Activated CD4-positive, alpha-beta T cell treated with anti-CD3 and anti-CD28 coated beads for 4 hours (primary cell): ENCODE results near the gene ZNF135.

ENCODE experiments used
- DNase-seq, 2 donors: peaks; one replicate each; pipeline ENCODE4 v3.0.0-alpha.2; 2020

Gene ZNF135

GRCh38 chr19:58047672-58048071, 11.4 kb upstream of the ZNF135 start:
- no peak for DNase-seq

GRCh38 chr19:58052256-58052655, 6.8 kb upstream of the ZNF135 start:
- no peak for DNase-seq

- no peak for DNase-seq
Observed at GRCh38 chr19:58053480-58054156, 5.5 kb upstream of the ZNF135 start.

- DNase-seq, result no peak
Observed at GRCh38 chr19:58054901-58055874, 3.9 kb upstream of the ZNF135 start.

GRCh38 chr19:58056261-58056660, 2.8 kb upstream of the ZNF135 start:
- no peak for DNase-seq

- no peak for DNase-seq
Observed at GRCh38 chr19:58056861-58057260, 2.2 kb upstream of the ZNF135 start.

GRCh38 chr19:58058467-58058866, 615 bp upstream of the ZNF135 start:
- DNase-seq, result no peak

- no peak for DNase-seq
Observed at GRCh38 chr19:58059671-58060078, 593 bp downstream of the ZNF135 start.

- no peak for DNase-seq
Observed at GRCh38 chr19:58060231-58060630, 1.1 kb downstream of the ZNF135 start.

GRCh38 chr19:58063712-58064111, 4.6 kb downstream of the ZNF135 start:
- no peak for DNase-seq

- no peak for DNase-seq
Observed at GRCh38 chr19:58067240-58067912, 8.3 kb downstream of the ZNF135 start.

GRCh38 chr19:58079792-58080191, 20.7 kb downstream of the ZNF135 start:
- DNase-seq, result no peak

- DNase-seq, result no peak
Observed at GRCh38 chr19:58083021-58083420, 23.9 kb downstream of the ZNF135 start.

- DNase-seq, result no peak
Observed at GRCh38 chr19:58084596-58085347, 25.7 kb downstream of the ZNF135 start.

GRCh38 chr19:58085348-58085875, 26.3 kb downstream of the ZNF135 start:
- DNase-seq, result no peak

GRCh38 chr19:58086825-58087710, 28.0 kb downstream of the ZNF135 start:
- no peak for DNase-seq

- no peak for DNase-seq
Observed at GRCh38 chr19:58088521-58089052, 29.5 kb downstream of the ZNF135 start.

- no peak for DNase-seq
Observed at GRCh38 chr19:58089846-58090245, 30.8 kb downstream of the ZNF135 start.

- DNase-seq, result no peak
Observed at GRCh38 chr19:58091251-58091995, 32.3 kb downstream of the ZNF135 start.

GRCh38 chr19:58093071-58093470, 34.0 kb downstream of the ZNF135 start:
- DNase-seq, result no peak
